ENCODE measurements around the gene RPS16. TPM values are rescaled to one million over a fixed set of nuclear protein-coding genes. Genes with fewer than 3 reads are reported as not detected.

The RPS16 gene
- total and polyA plus RNA-seq, 2 of the 8 experiments (the other 6 are each of a cell fraction or from before 2014, with no cell fraction given), result 2,433 to 7,810 TPM

- no peak for TF ChIP-seq CHD7 (IDR thresholded peaks at IDR 0.05; ENCODE audit: insufficient replicate concordance, low read length)
- TF ChIP-seq RBBP5 (IDR thresholded peaks at IDR 0.05; ENCODE audit: borderline replicate concordance, low read depth, low read length), result no peak
- no peak for TF ChIP-seq RFX5 (IDR thresholded peaks at IDR 0.05; ENCODE audit: borderline replicate concordance, low read depth, low read length)
- TF ChIP-seq SAP30 (IDR thresholded peaks at IDR 0.05; ENCODE audit: insufficient read depth, insufficient replicate concordance, low read length), result no peak
- no peak for TF ChIP-seq POLR2AphosphoS5 (IDR thresholded peaks at IDR 0.05; ENCODE audit: low read depth, low read length)
- TF ChIP-seq TAF7 (optimal IDR thresholded peaks at IDR 0.05; ENCODE audit: borderline replicate concordance, low read depth, low read length), result no peak
- no peak for TF ChIP-seq POU5F1 (IDR thresholded peaks at IDR 0.05; ENCODE audit: low read depth, low read length)
- TF ChIP-seq KDM4A (IDR thresholded peaks at IDR 0.05; ENCODE audit: low read depth, low read length, severe bottlenecking), result no peak
- TF ChIP-seq TAF1 (IDR thresholded peaks at IDR 0.05; ENCODE audit: low read depth, low read length), result no peak
- no peak for TF ChIP-seq CREB1 (IDR thresholded peaks at IDR 0.05)
- no peak for TF ChIP-seq GTF2F1 (IDR thresholded peaks at IDR 0.05; ENCODE audit: borderline replicate concordance, low read depth, low read length)
Measured at GRCh38 chr19:39472746-39473442, 37.1 kb upstream of the RPS16 start (continued).

Data from H1 (cell line).